Activated CD4-positive, alpha-beta T cell treated with anti-CD3 and anti-CD28 coated beads for 36 hours (primary cell): ENCODE data around the gene LRMDA. TPM values are rescaled to one million over a fixed set of nuclear protein-coding genes. Genes with fewer than 3 reads are reported as not detected.
"Not testable (repeated sequence)": the region's sequence is repeated elsewhere in the genome, so short reads cannot be mapped to it uniquely, and the experiment has no call there.

ENCODE experiments used
- ATAC-seq: fragments of 200-7000 bp; cut with Tn5 transposase; one replicate; pipeline ENCODE4 v1.10.0; 2021; ENCODE audit warnings: mild to moderate bottlenecking, moderate library complexity
- CTCF ChIA-PET: fragments of 350-600 bp; sonication (Branson Sonifier 250); formaldehyde crosslinking; loops from one replicate; lab custom pipeline; 2021; ENCODE audit warnings: antibody characterized with exemption; lab: Charles Lee
- POLR2A ChIA-PET: fragments of 350-600 bp; sonication (Branson Sonifier 250); formaldehyde crosslinking; loops from one replicate; lab custom pipeline; 2021; ENCODE audit warnings: antibody characterized with exemption, inconsistent platforms; lab: Charles Lee
- DNase-seq: peaks from one replicate; pipeline ENCODE4 v3.0.0-alpha.2; 2020
- H3K27ac Mint-ChIP-seq: one replicate; pipeline ENCODE4 v1.8.0; 2021; ENCODE audit warnings: mixed read lengths
- H3K27me3 Mint-ChIP-seq: one replicate; pipeline ENCODE4 v1.8.0; 2021; ENCODE audit warnings: mixed read lengths
- H3K36me3 Mint-ChIP-seq: one replicate; pipeline ENCODE4 v1.8.0; 2021; ENCODE audit warnings: low read depth, mixed read lengths
- H3K4me1 Mint-ChIP-seq: one replicate; pipeline ENCODE4 v1.8.0; 2021; ENCODE audit warnings: mixed read lengths
- H3K4me3 Mint-ChIP-seq: one replicate; pipeline ENCODE4 v1.8.0; 2021; ENCODE audit warnings: mild to moderate bottlenecking, moderate library complexity, mixed read lengths
- H3K9me3 Mint-ChIP-seq: one replicate; pipeline ENCODE4 v1.8.0; 2021; ENCODE audit warnings: low read depth, mixed read lengths
- intact Hi-C, 2 experiments: fragments of 100-400 bp; cut with DNase I in 1 of 2; cut with micrococcal nuclease in 1 of 2; formaldehyde crosslinking; loops; one replicate each; pipeline versions ENCODE4 v1.14.2 to v1.15.1; 2022 to 2024; cut with DNase I, micrococcal nuclease
- total RNA-seq, 2 experiments: library from RNA; stranded (reverse); gene quantifications; one replicate each; pipeline ENCODE4 v1.2.3, GENCODE V29; 2021

The LRMDA gene
- total RNA-seq, 2 experiments from 2014 or later = not detected

DNA sequence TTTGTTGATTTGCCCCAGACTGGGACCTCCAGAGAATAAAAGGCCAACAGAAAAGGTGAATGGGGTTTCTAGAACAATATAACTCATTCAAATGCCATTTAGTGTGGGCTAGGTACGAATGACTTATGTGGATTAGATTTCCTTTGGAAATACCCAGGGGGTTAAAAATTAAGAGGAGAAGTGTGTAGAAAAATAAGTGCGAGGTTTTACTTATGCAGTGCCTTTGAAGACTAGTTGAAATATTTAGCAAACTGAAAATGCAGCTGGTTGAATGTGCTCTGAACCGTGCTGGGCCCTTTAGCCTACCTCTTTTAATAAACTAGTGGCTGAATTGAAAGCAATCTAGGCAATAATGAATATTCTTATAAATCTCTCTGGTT, 180.6 kb downstream of the LRMDA start:
- Mint-ChIP-seq H3K4me1 (no peaks in the 10 kb centered on the region), H3K36me3 (no peaks in the 10 kb centered on the region), H3K27ac (no peak overlapping the region), H3K27me3 (peaks cover 12% of the 10 kb centered on the region), H3K9me3 (no peaks in the 10 kb centered on the region), H3K4me3 (no peak overlapping the region)
- POLR2A ChIA-PET = no interaction called here
- ATAC-seq (no peak), DNase-seq (no peak)
- intact Hi-C loops = no loop called here
- CTCF ChIA-PET = interaction anchor here (0.7 kb wide), 1 partner anchor 1945 kb away, joined by 3 read pairs; no protein-coding TSS in a partner anchor

DNA sequence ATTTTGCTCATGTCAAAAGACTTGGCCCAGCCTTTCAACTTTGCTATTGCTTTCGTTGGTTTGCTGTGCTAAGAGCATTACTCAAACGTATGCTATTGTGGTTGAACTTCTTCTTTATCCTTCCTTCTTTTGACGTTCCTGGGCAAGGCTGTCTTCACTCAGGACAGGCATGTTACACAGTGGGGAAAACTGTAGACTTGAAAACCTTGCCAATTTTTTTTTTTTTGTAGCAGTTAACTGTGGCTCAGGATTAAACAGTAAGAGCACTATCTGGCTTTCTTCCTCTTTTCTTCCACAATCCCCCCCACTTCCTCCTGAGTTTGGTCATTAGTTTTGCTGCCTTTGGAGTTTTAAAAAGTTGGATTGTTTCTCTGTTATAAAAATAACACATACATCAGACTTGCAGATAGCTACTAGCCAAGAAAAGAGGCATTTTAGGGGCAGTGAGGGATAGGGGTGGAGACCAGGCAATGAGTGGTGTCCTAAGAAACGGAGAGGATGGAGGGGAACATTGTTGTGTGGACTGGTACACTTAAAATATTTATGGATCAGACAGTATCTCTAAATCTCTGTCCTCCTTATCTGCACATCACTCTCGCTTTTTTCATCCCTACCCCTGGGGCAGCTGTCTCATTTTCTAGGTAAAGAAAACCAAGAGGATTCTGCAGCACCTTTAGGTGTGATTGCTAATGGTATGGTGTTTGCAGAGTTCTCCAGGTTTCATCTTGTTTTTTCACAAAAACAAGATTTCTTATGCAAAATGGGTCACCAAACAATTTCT, 181.7 kb downstream of the LRMDA start:
- Mint-ChIP-seq H3K27me3 (peaks cover 16% of the 10 kb centered on the region), H3K9me3 (no peaks in the 10 kb centered on the region), H3K4me1 (no peaks in the 10 kb centered on the region), H3K27ac (no peak overlapping the region), H3K4me3 (no peak overlapping the region), H3K36me3 (no peaks in the 10 kb centered on the region)
- intact Hi-C loops = no loop called here
- no peak for DNase-seq
- no peak for ATAC-seq
- ChIA-PET POLR2A (no interaction called here), CTCF (interaction anchor here (0.7 kb wide), 1 partner anchor 275 kb away, joined by 5 read pairs; no protein-coding TSS in a partner anchor)

DNA sequence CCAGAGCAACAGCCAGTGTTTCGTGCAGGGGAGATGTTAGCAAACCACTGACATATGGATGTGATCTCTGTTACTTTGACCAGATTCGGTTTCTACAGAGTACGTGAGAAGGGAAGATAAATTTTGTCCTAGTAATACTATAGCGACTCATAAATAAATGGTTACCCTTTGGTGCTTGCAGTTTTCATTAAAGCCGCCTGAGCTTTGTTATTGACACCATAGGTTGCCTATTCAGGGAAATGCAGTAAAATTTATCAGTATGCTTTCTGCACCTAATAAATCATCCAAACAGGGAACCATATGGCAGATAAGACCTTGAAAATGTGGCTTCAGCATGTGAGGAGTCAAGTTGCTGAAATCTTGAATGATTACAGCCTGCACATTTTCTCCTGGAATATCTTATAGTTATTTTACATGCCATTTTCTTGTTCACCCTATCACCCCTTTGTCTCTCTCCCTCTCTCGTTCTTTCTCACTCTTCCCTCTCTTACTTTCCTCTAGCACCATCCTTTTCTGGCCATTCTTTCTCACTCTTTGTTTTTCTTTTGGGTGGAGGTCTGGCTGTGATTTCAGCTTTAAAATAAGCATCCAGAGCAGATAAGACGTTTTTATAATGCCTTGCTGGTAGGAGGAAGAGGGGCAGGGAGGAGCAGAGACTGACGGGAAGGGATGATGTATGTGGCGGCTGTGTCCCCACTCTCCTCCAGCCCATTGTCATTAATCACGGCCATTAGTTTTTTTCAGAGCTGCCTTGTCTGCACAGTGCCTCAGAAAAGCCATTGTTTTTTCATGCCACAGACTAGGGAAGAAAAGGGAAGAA, 182.5 kb downstream of the LRMDA start:
- Mint-ChIP-seq H3K4me1 (no peaks in the 10 kb centered on the region), H3K9me3 (no peaks in the 10 kb centered on the region), H3K4me3 (no peak overlapping the region), H3K27me3 (peaks cover 16% of the 10 kb centered on the region), H3K27ac (no peak overlapping the region), H3K36me3 (no peaks in the 10 kb centered on the region)
- intact Hi-C loops = no loop called here
- no peak for DNase-seq
- ChIA-PET POLR2A (no interaction called here), CTCF (interaction anchor here (0.7 kb wide), 1 partner anchor 274 kb away, joined by 5 read pairs; no protein-coding TSS in a partner anchor)
- ATAC-seq = no peak

DNA sequence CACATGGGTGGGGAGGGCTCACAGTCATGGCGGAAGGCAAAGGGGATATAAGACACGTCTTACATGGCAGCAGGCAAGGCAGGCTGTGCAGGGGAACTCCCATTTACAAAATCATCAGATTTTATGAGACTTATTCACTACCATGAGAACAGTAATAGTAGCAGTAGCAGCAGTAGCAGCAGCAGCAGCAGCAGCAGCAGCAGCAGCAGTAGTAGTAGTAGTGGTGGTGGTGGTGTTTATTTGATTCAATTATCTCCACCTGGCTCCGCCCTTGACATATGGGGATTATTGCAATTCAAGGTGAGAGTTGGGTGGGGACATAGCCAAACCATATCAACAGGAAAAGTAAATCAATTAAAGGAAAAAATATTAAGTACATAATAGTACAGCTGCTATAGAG, 184.7 kb downstream of the LRMDA start:
- Mint-ChIP-seq H3K27me3 (peaks cover 10% of the 10 kb centered on the region), H3K36me3 (no peaks in the 10 kb centered on the region), H3K9me3 (no peaks in the 10 kb centered on the region), H3K4me3 (no peak overlapping the region), H3K4me1 (no peaks in the 10 kb centered on the region), H3K27ac (no peak overlapping the region)
- ChIA-PET POLR2A (no interaction called here), CTCF (no interaction called here)
- no peak for DNase-seq
- ATAC-seq = no peak
- intact Hi-C loops = no loop called here

DNA sequence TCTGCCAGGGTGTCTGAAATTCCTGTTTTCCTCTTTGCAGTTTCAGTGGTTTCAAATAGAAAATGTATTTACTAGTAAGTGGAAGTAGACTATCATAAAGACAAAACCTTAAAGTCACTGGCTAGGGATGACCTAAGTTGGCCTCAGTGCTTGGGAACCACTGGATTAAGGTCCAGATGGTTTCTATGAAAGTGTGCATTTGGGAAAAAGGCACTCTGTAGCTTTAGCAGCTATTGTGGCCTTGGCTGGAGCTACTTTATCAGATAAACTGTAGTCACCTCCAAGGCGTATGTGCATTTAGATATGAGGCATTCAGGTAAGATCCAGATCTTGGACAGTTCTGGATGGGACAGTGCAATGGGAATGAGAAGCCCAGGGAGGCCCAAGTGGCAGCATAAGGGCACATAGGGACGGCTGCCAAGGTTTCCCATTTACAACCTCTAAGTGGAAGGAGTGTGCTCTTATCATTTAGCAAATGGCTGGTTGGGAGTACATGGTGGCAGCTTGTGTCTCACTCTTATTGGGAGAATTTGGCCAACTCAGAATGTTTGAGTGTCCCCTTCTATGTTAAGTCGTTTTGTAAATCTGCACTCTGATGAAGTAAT, 185.6 kb downstream of the LRMDA start:
- Mint-ChIP-seq H3K9me3 (no peaks in the 10 kb centered on the region), H3K4me3 (no peak overlapping the region), H3K4me1 (no peaks in the 10 kb centered on the region), H3K27ac (no peak overlapping the region), H3K27me3 (peaks cover 14% of the 10 kb centered on the region), H3K36me3 (no peaks in the 10 kb centered on the region)
- no peak for DNase-seq
- intact Hi-C loops = no loop called here
- ATAC-seq = no peak
- ChIA-PET CTCF (no interaction called here), POLR2A (no interaction called here)

DNA sequence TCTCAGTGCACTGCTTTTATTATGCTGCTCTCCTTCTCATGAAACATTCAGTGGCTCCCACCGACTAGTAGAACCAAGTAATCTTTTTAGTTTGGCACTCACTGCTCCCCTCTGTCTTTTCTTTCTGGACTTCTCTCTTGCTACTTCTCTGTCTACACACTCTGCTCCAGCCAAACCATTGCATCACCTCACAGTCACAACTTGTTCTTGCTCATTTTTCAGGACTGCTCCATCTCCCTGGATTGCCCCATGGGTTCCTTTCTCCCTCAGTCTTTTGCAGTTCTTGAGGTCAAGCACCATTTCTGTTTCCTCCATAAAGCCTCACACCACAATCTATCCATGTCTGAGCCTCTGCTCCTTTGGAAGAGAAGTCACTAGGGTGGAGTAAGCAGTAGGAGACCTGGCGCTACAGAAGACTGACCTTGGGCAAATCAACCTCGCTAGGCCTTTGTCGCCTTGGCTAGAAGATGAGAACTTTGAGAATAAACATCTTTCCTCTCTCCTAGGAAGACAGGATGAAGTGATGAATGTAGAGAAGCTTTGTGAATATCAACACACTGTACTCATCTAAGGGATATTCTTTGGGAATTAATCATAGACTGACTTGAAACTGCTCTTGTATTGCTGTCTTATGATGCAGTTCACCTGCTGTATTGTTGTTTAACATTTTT, 186.2 kb downstream of the LRMDA start:
- POLR2A ChIA-PET = no interaction called here
- intact Hi-C loops = no loop called here
- Mint-ChIP-seq H3K36me3 (no peaks in the 10 kb centered on the region), H3K4me1 (no peaks in the 10 kb centered on the region), H3K4me3 (no peak overlapping the region), H3K27ac (no peak overlapping the region), H3K9me3 (no peaks in the 10 kb centered on the region), H3K27me3 (peaks cover 14% of the 10 kb centered on the region)
- CTCF ChIA-PET = no interaction called here
- ATAC-seq = no peak
- no peak for DNase-seq

DNA sequence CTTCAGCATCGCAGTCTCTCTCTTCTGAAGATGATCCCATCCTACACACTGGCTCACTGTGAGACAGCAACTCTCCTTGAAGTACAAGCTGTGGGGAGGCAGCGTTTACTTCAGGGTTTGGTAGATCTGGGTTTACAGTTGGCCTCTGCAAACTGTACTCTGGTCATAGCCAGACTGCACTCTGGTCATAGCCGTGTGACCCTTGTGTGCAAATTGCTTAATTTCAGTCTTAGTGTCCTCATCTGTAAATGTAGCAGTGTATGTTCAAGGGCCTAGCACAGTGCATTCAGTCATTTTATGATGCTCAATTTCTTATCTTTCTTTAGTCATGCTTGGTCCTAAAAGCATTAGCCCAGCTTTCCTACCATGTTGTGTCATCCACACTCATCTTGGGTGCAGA, 188.2 kb downstream of the LRMDA start:
- Mint-ChIP-seq H3K9me3 (no peaks in the 10 kb centered on the region), H3K27ac (no peak overlapping the region), H3K36me3 (no peaks in the 10 kb centered on the region), H3K4me3 (no peak overlapping the region), H3K4me1 (no peaks in the 10 kb centered on the region), H3K27me3 (peaks cover 9% of the 10 kb centered on the region)
- CTCF ChIA-PET = no interaction called here
- no peak for ATAC-seq
- POLR2A ChIA-PET = no interaction called here
- intact Hi-C loops = no loop called here
- no peak for DNase-seq

DNA sequence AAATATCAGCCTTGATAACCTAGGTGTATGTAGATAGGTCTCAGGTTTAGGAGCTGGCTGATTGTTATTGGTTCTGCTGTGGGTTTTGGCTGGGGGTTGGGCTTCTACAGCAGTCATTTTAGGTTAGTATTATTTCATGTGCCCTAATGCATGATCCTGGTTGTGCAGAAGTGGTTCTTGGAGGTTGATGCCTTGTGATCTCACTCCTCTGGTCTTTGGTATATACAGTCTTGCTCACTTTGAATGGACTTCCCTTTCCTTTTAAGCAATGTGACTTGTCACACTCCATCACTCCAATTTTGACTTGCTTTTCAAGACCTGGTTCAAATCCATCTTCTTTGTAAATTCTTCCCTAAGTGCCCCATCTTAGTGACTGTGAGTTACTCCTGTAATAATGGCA, 188.9 kb downstream of the LRMDA start:
- H3K9me3 Mint-ChIP-seq = no peaks in the 10 kb centered on the region
- no peak overlapping the region for H3K4me3 Mint-ChIP-seq
- H3K27ac Mint-ChIP-seq = no peak overlapping the region
- DNase-seq (no peak), ATAC-seq (no peak)
- no peaks in the 10 kb centered on the region for H3K4me1 Mint-ChIP-seq
- no peaks in the 10 kb centered on the region for H3K36me3 Mint-ChIP-seq
- CTCF ChIA-PET = no interaction called here
- POLR2A ChIA-PET = no interaction called here
- peaks cover 9% of the 10 kb centered on the region for H3K27me3 Mint-ChIP-seq
- intact Hi-C loops = no loop called here

DNA sequence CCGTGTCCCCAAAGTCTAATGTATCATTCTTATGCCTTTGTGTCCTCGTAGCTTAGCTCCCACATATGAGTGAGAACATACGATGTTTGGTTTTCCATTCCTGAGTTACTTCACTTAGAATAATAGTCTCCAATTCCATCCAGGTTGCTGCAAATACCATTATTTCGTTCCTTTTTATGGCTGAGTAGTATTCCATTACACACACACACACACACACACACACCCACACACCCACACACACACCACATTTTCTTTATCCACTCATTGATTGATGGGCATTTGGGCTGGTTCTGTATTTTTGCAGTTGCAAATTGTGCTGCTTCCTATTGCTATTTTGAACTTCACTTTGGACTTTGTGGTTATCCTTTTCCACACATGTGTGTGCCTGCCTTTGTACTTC, 189.6 kb downstream of the LRMDA start:
- H3K27me3 Mint-ChIP-seq, intact Hi-C loops, H3K36me3 Mint-ChIP-seq, DNase-seq, H3K4me3 Mint-ChIP-seq, H3K27ac Mint-ChIP-seq, POLR2A ChIA-PET, ATAC-seq, CTCF ChIA-PET, H3K4me1 Mint-ChIP-seq, H3K9me3 Mint-ChIP-seq: not testable (repeated sequence)

DNA sequence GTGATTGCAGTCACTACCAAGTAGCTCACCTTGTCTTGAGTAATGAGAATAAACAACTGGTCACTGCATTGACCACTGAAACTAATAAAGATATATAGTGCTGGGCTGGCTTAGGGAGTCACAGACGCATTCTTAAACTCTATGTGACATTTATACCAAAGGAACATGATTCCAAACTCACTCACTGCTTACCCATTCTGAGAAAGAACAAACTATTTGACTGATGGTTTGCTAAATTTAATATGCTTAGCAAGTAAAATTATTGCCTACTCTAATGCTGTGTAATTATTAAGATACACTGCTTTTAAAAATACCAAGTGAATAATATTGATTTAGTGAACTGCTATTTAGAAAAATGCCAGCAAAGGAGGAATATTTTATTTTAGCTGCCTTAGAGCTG, 191.1 kb downstream of the LRMDA start:
- Mint-ChIP-seq H3K4me3 (no peak overlapping the region), H3K9me3 (no peaks in the 10 kb centered on the region), H3K4me1 (no peaks in the 10 kb centered on the region), H3K27ac (no peak overlapping the region), H3K36me3 (no peaks in the 10 kb centered on the region), H3K27me3 (peaks cover 9% of the 10 kb centered on the region)
- ChIA-PET CTCF (interaction anchor here (0.9 kb wide), 1 partner anchor 320 kb away, joined by 3 read pairs; no protein-coding TSS in a partner anchor), POLR2A (no interaction called here)
- intact Hi-C loops = no loop called here
- no peak for DNase-seq
- no peak for ATAC-seq

DNA sequence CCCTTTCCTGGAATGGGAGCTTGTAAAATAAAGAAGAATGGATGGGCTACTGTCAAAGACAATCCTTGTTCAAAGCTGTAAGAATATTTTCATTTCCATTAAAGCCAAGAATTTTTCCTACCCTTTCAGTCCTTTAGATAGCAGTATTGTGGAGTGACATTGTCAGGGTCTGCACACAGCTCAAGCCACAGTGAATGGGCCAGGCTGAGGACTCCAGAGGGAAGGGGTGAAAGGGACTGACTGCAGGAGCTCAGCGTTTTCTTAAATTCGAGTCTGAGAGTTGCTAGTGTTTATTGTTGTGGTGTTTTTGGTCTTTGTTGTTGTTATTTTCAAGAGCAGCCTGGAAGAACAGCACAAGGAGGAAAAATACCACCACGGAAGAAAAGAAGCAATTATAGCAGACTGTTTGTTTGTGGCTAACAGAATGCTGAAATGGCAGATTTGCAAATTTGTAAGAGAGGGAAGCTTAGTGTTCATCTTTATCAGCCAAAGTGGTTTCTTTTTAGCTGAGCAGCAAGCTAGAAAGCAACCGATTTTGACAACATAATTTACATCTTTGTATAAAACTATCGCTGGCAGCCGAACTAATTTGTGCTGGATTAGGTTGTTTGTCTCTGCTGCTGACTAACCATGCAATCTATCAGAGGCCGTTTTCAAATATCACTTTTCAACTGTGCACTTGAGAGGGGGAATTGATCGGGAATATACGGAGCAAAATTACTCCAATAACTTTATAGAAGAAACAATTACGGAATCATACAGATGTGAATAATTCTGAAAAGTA, 192.1 kb downstream of the LRMDA start:
- intact Hi-C loops = no loop called here
- Mint-ChIP-seq H3K9me3 (no peaks in the 10 kb centered on the region), H3K27ac (no peak overlapping the region), H3K27me3 (peaks cover 7% of the 10 kb centered on the region), H3K4me3 (no peak overlapping the region), H3K36me3 (no peaks in the 10 kb centered on the region), H3K4me1 (no peaks in the 10 kb centered on the region)
- ATAC-seq (no peak), DNase-seq (no peak)
- ChIA-PET CTCF (no interaction called here), POLR2A (no interaction called here)
